ENCODE results near the gene TAB2. TPM values are rescaled to one million over a fixed set of nuclear protein-coding genes. Genes with fewer than 3 reads are reported as not detected.

TAB2 gene
- total RNA-seq, 1 experiment from 2014 or later, result 56.7 TPM

- TF ChIP-seq, protein P1, sequence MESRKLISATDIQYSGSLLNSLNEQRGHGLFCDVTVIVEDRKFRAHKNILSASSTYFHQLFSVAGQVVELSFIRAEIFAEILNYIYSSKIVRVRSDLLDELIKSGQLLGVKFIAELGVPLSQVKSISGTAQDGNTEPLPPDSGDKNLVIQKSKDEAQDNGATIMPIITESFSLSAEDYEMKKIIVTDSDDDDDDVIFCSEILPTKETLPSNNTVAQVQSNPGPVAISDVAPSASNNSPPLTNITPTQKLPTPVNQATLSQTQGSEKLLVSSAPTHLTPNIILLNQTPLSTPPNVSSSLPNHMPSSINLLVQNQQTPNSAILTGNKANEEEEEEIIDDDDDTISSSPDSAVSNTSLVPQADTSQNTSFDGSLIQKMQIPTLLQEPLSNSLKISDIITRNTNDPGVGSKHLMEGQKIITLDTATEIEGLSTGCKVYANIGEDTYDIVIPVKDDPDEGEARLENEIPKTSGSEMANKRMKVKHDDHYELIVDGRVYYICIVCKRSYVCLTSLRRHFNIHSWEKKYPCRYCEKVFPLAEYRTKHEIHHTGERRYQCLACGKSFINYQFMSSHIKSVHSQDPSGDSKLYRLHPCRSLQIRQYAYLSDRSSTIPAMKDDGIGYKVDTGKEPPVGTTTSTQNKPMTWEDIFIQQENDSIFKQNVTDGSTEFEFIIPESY (IDR thresholded peaks at IDR 0.05; ENCODE audit: extremely low read depth, insufficient replicate concordance, low read length), result no peak
- TF ChIP-seq ZNF274 (IDR thresholded peaks at IDR 0.05; ENCODE audit: low read depth, low read length) (no peak), JUND (IDR thresholded peaks at IDR 0.05) (no peak), EZH2 (IDR thresholded peaks at IDR 0.05) (no peak), ELF1 (IDR thresholded peaks at IDR 0.05; ENCODE audit: borderline replicate concordance, low read depth) (no peak), SP1 (IDR thresholded peaks at IDR 0.05; ENCODE audit: low read depth) (no peak)
Observed at GRCh38 chr6:149323353-149323752, 5.8 kb downstream of the TAB2 start (continued).

GRCh38 chr6:149323925-149324324, 6.4 kb downstream of the TAB2 start:
- H3K27ac ChIP-seq (ENCODE audit: low read depth, low read length), result no peak overlapping the region
- H3K36me3 ChIP-seq (ENCODE audit: control insufficient read depth in 1 of 2, insufficient read depth in 2 of 2, low read length in 2 of 2), result no peaks in the 10 kb centered on the region
- no peaks in the 10 kb centered on the region for H3K27me3 ChIP-seq (ENCODE audit: insufficient read depth, low read length)
- intact Hi-C loops (cut with micrococcal nuclease), result no loop called here
- no peaks in the 10 kb centered on the region for H3K9me3 ChIP-seq (ENCODE audit: control insufficient read depth in 1 of 2, insufficient read depth in 1 of 2, low read depth in 1 of 2, low read length in 2 of 2)
- peaks cover 15% of the 10 kb centered on the region; the same call in 1 of the 2 replicates for H4K20me1 ChIP-seq (ENCODE audit: insufficient read depth)
- no peak for DNase-seq (ENCODE audit: low read depth, low spot score)
- no peak overlapping the region for H3K4me3 ChIP-seq (replicated peaks in 1 of 2; ENCODE audit: low read depth in 1 of 2, low read length in 2 of 2)
- RAD21 ChIA-PET (ENCODE audit: low non-redundant PET in 1 of 2, low total read pairs in 2 of 2, uncharacterized antibody in 2 of 2, unreplicated experiment in 2 of 2), result no interaction called here
- no peak for ATAC-seq
- TF ChIP-seq ELF1 (IDR thresholded peaks at IDR 0.05; ENCODE audit: borderline replicate concordance, low read depth) (no peak), POLR2AphosphoS5 (IDR thresholded peaks at IDR 0.05; ENCODE audit: low read depth, low read length) (no peak), EZH2 (IDR thresholded peaks at IDR 0.05) (no peak), EZH2phosphoT487 (IDR thresholded peaks at IDR 0.05; ENCODE audit: borderline replicate concordance) (no peak)
- no peak overlapping the region for H3K9ac ChIP-seq (ENCODE audit: low read length)
- BruUV-seq (replicated peaks), result no TSS peak
- no peak overlapping the region for H2AFZ ChIP-seq (ENCODE audit: low read depth, low read length, poor library complexity, severe bottlenecking)
- no peaks in the 10 kb centered on the region for H3K9me2 ChIP-seq (ENCODE audit: insufficient read depth)
- CTCF ChIA-PET, result no interaction called here
- POLR2A ChIA-PET, result no interaction called here
- no peak overlapping the region for H3K4me2 ChIP-seq (ENCODE audit: low read length)
- peaks cover 100% of the 10 kb centered on the region for H3K79me2 ChIP-seq (ENCODE audit: insufficient read depth, low read length)
- H3K4me1 ChIP-seq (ENCODE audit: control insufficient read depth in 1 of 2, insufficient read depth in 2 of 2, low read length in 2 of 2), result peaks cover 14 to 15% of the 10 kb centered on the region in 2 experiments; a peak in 3 of 4 replicates

All from HCT116 (cell line).